Panc1 (cell line): ENCODE results near the gene FAM131A. TPM values are rescaled to one million over a fixed set of nuclear protein-coding genes. Genes with fewer than 3 reads are reported as not detected.

Experiments used
- ATAC-seq: fragments of 200-7000 bp; cut with Tn5 transposase; 2 replicates; pipeline ENCODE4 v1.9.1; 2020; ENCODE audit warnings: mild to moderate bottlenecking, moderate library complexity
- BruUV-seq: library from RNA; stranded (reverse); fragments of 400-500 nt; replicated peaks from 2 replicates; lab custom pipeline; 2021; lab: Mats Ljungman, UMichigan
- CTCF ChIA-PET: fragments of 300-600 bp; sonication (Branson Sonifier 250); formaldehyde crosslinking; loops from one replicate; lab custom pipeline; 2022; ENCODE audit warnings: antibody characterized with exemption; lab: Charles Lee
- POLR2A ChIA-PET: fragments of 300-600 bp; sonication (Branson Sonifier 250); formaldehyde crosslinking; loops from one replicate; lab custom pipeline; 2022; ENCODE audit warnings: antibody characterized with exemption; lab: Charles Lee
- DNase-seq: peaks from one replicate; pipeline ENCODE4 v3.0.0-alpha.2; 2010; ENCODE audit warnings: low read depth, low spot score
- H3K27ac ChIP-seq: 2 replicates; pipeline ENCODE4 v1.5.1; 2011; ENCODE audit warnings: mild to moderate bottlenecking, low read length, inconsistent platforms
- H3K27me3 ChIP-seq: fragments of 200-500 bp; sonication (Bioruptor generic); 2 replicates; pipeline ENCODE4 v1.6.0; 2014; ENCODE audit warnings: low read length, inconsistent platforms; ENCODE audit not compliant: control insufficient read depth, insufficient read depth
- H3K36me3 ChIP-seq: fragments of 200-500 bp; sonication (Bioruptor generic); 2 replicates; pipeline ENCODE4 v1.5.1; 2014; ENCODE audit warnings: inconsistent platforms, mild to moderate bottlenecking, low read length, moderate library complexity; ENCODE audit not compliant: control insufficient read depth, insufficient read depth
- H3K4me1 ChIP-seq: 2 replicates; pipeline ENCODE4 v1.5.1; 2011; ENCODE audit warnings: inconsistent platforms, mild to moderate bottlenecking, low read length, moderate library complexity; ENCODE audit not compliant: control insufficient read depth, insufficient read depth
- H3K4me3 ChIP-seq, 2 experiments: 2 replicates each; pipeline ENCODE4 v1.5.1; 2011 to 2012; ENCODE audit warnings: low read depth in 2 of 2, low read length in 2 of 2, mild to moderate bottlenecking in 2 of 2, inconsistent platforms in 1 of 2, moderate library complexity in 1 of 2
- H3K9me3 ChIP-seq: fragments of 200-500 bp; sonication (Bioruptor generic); 2 replicates; pipeline ENCODE4 v1.5.1; 2014; ENCODE audit warnings: low read depth, mild to moderate bottlenecking, inconsistent platforms, low read length, moderate library complexity; ENCODE audit not compliant: control insufficient read depth, insufficient read depth
- POLR2AphosphoS5 ChIP-seq: IDR thresholded peaks from 2 replicates; pipeline ENCODE4 v1.6.1; 2012; ENCODE audit warnings: mild to moderate bottlenecking, low read depth, low read length, moderate library complexity
- SIN3A ChIP-seq: IDR thresholded peaks from 2 replicates; pipeline ENCODE4 v1.6.1; 2012; ENCODE audit warnings: low read depth, mild to moderate bottlenecking, low read length, moderate library complexity, borderline replicate concordance; ENCODE audit not compliant: insufficient read depth
- TCF7L2 ChIP-seq: IDR thresholded peaks from 2 replicates; pipeline ENCODE4 v1.6.1; 2011; ENCODE audit warnings: mild to moderate bottlenecking, low read depth, low read length, inconsistent platforms
- in situ Hi-C: cut with HindIII; loops from 2 replicates; pipeline ENCODE4 v1.10.0; 2016; ENCODE audit warnings: low sequenced_read_pairs, low pct_unique_long_range_greater_than_20kb
- intact Hi-C: fragments of 100-400 bp; cut with micrococcal nuclease; formaldehyde crosslinking; loops from one replicate; pipeline ENCODE4 v1.10.0; 2022; ENCODE audit not compliant: unreplicated experiment
- total RNA-seq: library from RNA; stranded (reverse); gene quantifications from one replicate; pipeline ENCODE4 v1.2.1, GENCODE V29; 2021; ENCODE audit not compliant: unreplicated experiment
- TF ChIP-seq, protein P1 (sequence below), 2 experiments: IDR thresholded peaks; 2 replicates each; pipeline ENCODE4 v1.6.1; 2011 to 2012; ENCODE audit warnings: low read depth in 2 of 2, control low read depth in 1 of 2, low read length in 1 of 2, mild to moderate bottlenecking in 1 of 2, moderate library complexity in 1 of 2; ENCODE audit not compliant: insufficient read depth in 1 of 2
- TF ChIP-seq, protein P2 (sequence below): fragments of 450-650 bp; IDR thresholded peaks from 2 replicates; pipeline ENCODE4 v1.5.1; 2017; ENCODE audit warnings: mild to moderate bottlenecking

FAM131A gene
- total RNA-seq, 1 experiment from 2014 or later = 30.1 TPM

DNA sequence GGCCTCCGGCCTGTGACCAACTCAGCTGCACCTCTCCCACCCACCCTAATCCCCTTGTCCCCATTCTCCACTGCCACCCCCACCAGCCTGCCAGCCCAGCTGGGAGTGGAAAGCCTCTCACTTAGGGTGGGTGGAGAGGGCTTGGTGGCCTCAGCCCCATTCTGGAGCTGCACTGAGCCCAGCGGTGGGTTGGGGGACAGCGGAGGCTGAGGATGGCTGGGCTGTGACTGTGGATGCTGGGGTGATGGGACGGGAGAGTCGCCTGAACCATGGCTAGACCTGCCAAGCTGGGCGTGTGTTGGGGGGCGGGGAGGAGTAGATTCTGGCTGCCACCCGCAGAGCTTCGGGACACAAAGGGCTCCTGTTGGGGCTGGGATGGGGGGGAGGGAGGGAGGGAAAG lies 22.2 kb downstream of the FAM131A start:
- ChIA-PET POLR2A (no interaction called here), CTCF (no interaction called here)
- Histone ChIP-seq H3K27me3 (no peaks in the 10 kb centered on the region), H3K36me3 (no peaks in the 10 kb centered on the region; the same call in none of the 2 replicates), H3K9me3 (no peaks in the 10 kb centered on the region), H3K4me1 (peaks cover 9% of the 10 kb centered on the region), H3K4me3 (no peak overlapping the region), H3K27ac (no peak overlapping the region)
- BruUV-seq = no TSS peak
- in situ Hi-C loops (no loop called here), intact Hi-C loops (no loop called here)
- TF ChIP-seq, protein P1, sequence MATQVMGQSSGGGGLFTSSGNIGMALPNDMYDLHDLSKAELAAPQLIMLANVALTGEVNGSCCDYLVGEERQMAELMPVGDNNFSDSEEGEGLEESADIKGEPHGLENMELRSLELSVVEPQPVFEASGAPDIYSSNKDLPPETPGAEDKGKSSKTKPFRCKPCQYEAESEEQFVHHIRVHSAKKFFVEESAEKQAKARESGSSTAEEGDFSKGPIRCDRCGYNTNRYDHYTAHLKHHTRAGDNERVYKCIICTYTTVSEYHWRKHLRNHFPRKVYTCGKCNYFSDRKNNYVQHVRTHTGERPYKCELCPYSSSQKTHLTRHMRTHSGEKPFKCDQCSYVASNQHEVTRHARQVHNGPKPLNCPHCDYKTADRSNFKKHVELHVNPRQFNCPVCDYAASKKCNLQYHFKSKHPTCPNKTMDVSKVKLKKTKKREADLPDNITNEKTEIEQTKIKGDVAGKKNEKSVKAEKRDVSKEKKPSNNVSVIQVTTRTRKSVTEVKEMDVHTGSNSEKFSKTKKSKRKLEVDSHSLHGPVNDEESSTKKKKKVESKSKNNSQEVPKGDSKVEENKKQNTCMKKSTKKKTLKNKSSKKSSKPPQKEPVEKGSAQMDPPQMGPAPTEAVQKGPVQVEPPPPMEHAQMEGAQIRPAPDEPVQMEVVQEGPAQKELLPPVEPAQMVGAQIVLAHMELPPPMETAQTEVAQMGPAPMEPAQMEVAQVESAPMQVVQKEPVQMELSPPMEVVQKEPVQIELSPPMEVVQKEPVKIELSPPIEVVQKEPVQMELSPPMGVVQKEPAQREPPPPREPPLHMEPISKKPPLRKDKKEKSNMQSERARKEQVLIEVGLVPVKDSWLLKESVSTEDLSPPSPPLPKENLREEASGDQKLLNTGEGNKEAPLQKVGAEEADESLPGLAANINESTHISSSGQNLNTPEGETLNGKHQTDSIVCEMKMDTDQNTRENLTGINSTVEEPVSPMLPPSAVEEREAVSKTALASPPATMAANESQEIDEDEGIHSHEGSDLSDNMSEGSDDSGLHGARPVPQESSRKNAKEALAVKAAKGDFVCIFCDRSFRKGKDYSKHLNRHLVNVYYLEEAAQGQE (IDR thresholded peaks at IDR 0.05; ENCODE audit: insufficient read depth in 1 of 2, low read depth in 2 of 2, low read length in 1 of 2) = no peak
- TF ChIP-seq TCF7L2 (no peak), SIN3A (no peak), POLR2AphosphoS5 (no peak)
- TF ChIP-seq, protein P2, sequence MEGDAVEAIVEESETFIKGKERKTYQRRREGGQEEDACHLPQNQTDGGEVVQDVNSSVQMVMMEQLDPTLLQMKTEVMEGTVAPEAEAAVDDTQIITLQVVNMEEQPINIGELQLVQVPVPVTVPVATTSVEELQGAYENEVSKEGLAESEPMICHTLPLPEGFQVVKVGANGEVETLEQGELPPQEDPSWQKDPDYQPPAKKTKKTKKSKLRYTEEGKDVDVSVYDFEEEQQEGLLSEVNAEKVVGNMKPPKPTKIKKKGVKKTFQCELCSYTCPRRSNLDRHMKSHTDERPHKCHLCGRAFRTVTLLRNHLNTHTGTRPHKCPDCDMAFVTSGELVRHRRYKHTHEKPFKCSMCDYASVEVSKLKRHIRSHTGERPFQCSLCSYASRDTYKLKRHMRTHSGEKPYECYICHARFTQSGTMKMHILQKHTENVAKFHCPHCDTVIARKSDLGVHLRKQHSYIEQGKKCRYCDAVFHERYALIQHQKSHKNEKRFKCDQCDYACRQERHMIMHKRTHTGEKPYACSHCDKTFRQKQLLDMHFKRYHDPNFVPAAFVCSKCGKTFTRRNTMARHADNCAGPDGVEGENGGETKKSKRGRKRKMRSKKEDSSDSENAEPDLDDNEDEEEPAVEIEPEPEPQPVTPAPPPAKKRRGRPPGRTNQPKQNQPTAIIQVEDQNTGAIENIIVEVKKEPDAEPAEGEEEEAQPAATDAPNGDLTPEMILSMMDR = no peak
- DNase-seq (no peak), ATAC-seq (no peak)

DNA sequence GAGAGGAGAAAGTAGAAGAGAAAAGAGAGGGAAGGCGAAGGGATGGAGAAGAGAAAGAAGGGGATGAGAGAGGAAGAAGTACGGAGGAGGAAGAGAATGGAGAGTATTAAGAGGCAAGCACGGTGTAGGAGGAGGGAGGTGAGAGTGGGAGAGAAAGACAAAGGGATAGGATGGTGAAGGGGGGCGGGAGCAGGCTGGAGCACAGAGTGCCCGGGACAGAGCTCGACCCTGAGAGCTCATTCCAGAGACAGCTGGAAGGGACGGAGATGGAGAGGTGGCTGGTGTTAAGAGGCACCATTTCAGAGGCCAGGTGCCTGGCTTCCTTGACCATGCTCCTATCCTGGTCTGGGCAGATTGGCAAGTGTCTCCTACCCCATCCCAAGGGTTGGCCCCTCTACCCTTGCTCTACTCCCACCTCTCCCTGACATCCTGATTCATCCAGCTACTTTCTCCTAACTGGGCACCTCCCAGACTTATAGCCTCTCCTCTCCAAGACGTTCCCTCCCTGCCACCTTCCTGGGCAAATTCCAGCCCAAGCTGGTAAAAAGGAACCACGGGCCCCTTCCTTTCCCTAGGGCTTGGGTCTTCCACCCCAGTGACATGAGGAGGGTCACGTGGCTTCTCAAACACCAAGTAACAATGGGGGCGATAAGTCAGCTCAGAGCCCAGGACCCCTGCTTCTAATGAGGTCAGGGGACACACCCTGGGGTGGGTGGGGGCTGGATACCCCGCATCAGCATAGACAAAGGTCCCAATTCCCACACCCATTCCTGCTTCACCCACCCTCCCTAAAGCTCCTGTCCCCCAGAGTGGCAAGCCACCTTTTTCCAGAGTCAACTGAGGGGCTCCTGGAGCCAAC lies 22.9 kb downstream of the FAM131A start:
- H3K4me1 ChIP-seq = peaks cover 13% of the 10 kb centered on the region
- ATAC-seq (no peak), DNase-seq (no peak)
- no peaks in the 10 kb centered on the region for H3K9me3 ChIP-seq
- TF ChIP-seq TCF7L2 = no peak
- no peak for TF ChIP-seq SIN3A
- TF ChIP-seq, protein P2 = no peak
- TF ChIP-seq POLR2AphosphoS5 = no peak
- TF ChIP-seq, protein P1 (IDR thresholded peaks at IDR 0.05; ENCODE audit: insufficient read depth in 1 of 2, low read depth in 2 of 2, low read length in 1 of 2) = no peak
- peaks cover 5% of the 10 kb centered on the region for H3K36me3 ChIP-seq
- POLR2A ChIA-PET = no interaction called here
- in situ Hi-C loops = no loop called here
- H3K27ac ChIP-seq = peak overlapping the region; percentile 85
- intact Hi-C loops = no loop called here
- CTCF ChIA-PET = interaction anchor here (0.6 kb wide), 1 partner anchor 180 kb away, joined by 8 read pairs; no protein-coding TSS in a partner anchor
- no peaks in the 10 kb centered on the region for H3K27me3 ChIP-seq
- BruUV-seq = no TSS peak
- H3K4me3 ChIP-seq = peak overlapping the region; percentile 86 to 98
